Immature natural killer cell (primary cell): ENCODE data around the gene GNAI1. TPM values are rescaled to one million over a fixed set of nuclear protein-coding genes. Genes with fewer than 3 reads are reported as not detected.

Source experiments
- DNase-seq, 3 donors: peaks; one replicate each; pipeline ENCODE4 v3.0.0; 2022; ENCODE audit warnings: mixed read lengths in 1 of 3
- H3K27ac Mint-ChIP-seq, 6 donors: one replicate each; pipeline ENCODE4 v1.8.0; 2020; ENCODE audit warnings: mixed read lengths in 6 of 6, mild to moderate bottlenecking in 5 of 6, inconsistent platforms in 4 of 6, moderate library complexity in 3 of 6
- H3K27me3 Mint-ChIP-seq, 3 donors: one replicate each; pipeline ENCODE4 v1.8.0; 2020 to 2021; ENCODE audit warnings: low read depth in 3 of 3, mild to moderate bottlenecking in 3 of 3, mixed read lengths in 3 of 3, moderate library complexity in 3 of 3, inconsistent platforms in 1 of 3
- H3K36me3 Mint-ChIP-seq, 3 donors: one replicate each; pipeline ENCODE4 v1.8.0; 2020; ENCODE audit warnings: mixed read lengths in 3 of 3, inconsistent platforms in 2 of 3, mild to moderate bottlenecking in 2 of 3
- H3K4me1 Mint-ChIP-seq, 2 donors: one replicate each; pipeline ENCODE4 v1.8.0; 2020; ENCODE audit warnings: inconsistent platforms in 2 of 2, mild to moderate bottlenecking in 2 of 2, mixed read lengths in 2 of 2, moderate library complexity in 1 of 2
- H3K4me3 Mint-ChIP-seq, 5 donors: one replicate each; pipeline ENCODE4 v1.8.0; 2020; ENCODE audit warnings: mild to moderate bottlenecking in 5 of 5, mixed read lengths in 5 of 5, inconsistent platforms in 3 of 5, moderate library complexity in 3 of 5
- H3K9me3 Mint-ChIP-seq, 6 donors: one replicate each; pipeline ENCODE4 v1.8.0; 2020; ENCODE audit warnings: mild to moderate bottlenecking in 6 of 6, mixed read lengths in 6 of 6, inconsistent platforms in 4 of 6, moderate library complexity in 3 of 6
- polyA plus RNA-seq, 3 donors: library from polyadenylated mRNA; unstranded; fragments of 300-500 nt; fragmentation: Illumina TruSeq; gene quantifications; one replicate each; pipeline ENCODE4 v1.2.3, GENCODE V29; 2021

The GNAI1 gene
- polyA plus RNA-seq, 3 donors from 2014 or later: 5.2 to 9.7 (median 8.0) TPM

GRCh38 chr7:80185571-80185970 is 50.9 kb downstream of the GNAI1 start:
- no peaks in the 10 kb centered on the region for H3K27me3 Mint-ChIP-seq
- H3K4me1 Mint-ChIP-seq: no peaks in the 10 kb centered on the region
- no peaks in the 10 kb centered on the region for H3K36me3 Mint-ChIP-seq
- H3K9me3 Mint-ChIP-seq: peaks cover 2 to 35% (median 11%) of the 10 kb centered on the region in 6 donors
- DNase-seq: no peak
- H3K27ac Mint-ChIP-seq: no peak overlapping the region
- no peak overlapping the region for H3K4me3 Mint-ChIP-seq

- H3K4me1 Mint-ChIP-seq: no peaks in the 10 kb centered on the region
- H3K36me3 Mint-ChIP-seq: no peaks in the 10 kb centered on the region
- no peak overlapping the region for H3K27ac Mint-ChIP-seq
- H3K4me3 Mint-ChIP-seq: no peak overlapping the region
- H3K27me3 Mint-ChIP-seq: no peaks in the 10 kb centered on the region
- DNase-seq: no peak
- H3K9me3 Mint-ChIP-seq: peaks cover 2 to 35% (median 11%) of the 10 kb centered on the region in 6 donors
Observed at GRCh38 chr7:80186721-80187120, 52.1 kb downstream of the GNAI1 start.

- Mint-ChIP-seq H3K9me3 (peaks cover 2 to 29% (median 8%) of the 10 kb centered on the region in 6 donors), H3K27ac (no peak overlapping the region), H3K27me3 (no peaks in the 10 kb centered on the region), H3K36me3 (no peaks in the 10 kb centered on the region), H3K4me3 (no peak overlapping the region), H3K4me1 (no peaks in the 10 kb centered on the region)
- DNase-seq: no peak
Observed at GRCh38 chr7:80187279-80187678, 52.6 kb downstream of the GNAI1 start.

- Mint-ChIP-seq H3K27ac (no peak overlapping the region), H3K36me3 (no peaks in the 10 kb centered on the region)
Observed at GRCh38 chr7:80187727-80188126, 53.1 kb downstream of the GNAI1 start.

GRCh38 chr7:80189638-80190037 is 55.0 kb downstream of the GNAI1 start:
- Mint-ChIP-seq H3K9me3 (peaks cover 0 to 21% (median 8%) of the 10 kb centered on the region in 6 donors), H3K27ac (no peak overlapping the region), H3K4me3 (no peak overlapping the region), H3K27me3 (no peaks in the 10 kb centered on the region), H3K36me3 (no peaks in the 10 kb centered on the region), H3K4me1 (no peaks in the 10 kb centered on the region)
- DNase-seq: no peak

More at GRCh38 chr7:80187727-80188126, 53.1 kb downstream of the GNAI1 start:
- Mint-ChIP-seq H3K9me3 (peaks cover 2 to 29% (median 8%) of the 10 kb centered on the region in 6 donors), H3K4me1 (no peaks in the 10 kb centered on the region), H3K4me3 (no peak overlapping the region), H3K27me3 (no peaks in the 10 kb centered on the region)
- no peak for DNase-seq

GRCh38 chr7:80197627-80198026 is 63.0 kb downstream of the GNAI1 start:
- H3K4me1 Mint-ChIP-seq: no peaks in the 10 kb centered on the region
- H3K27ac Mint-ChIP-seq: no peak overlapping the region
- peaks cover 0 to 4% (median 0%) of the 10 kb centered on the region in 3 donors for H3K27me3 Mint-ChIP-seq
- peaks cover 0 to 3% (median 0%) of the 10 kb centered on the region in 3 donors for H3K36me3 Mint-ChIP-seq
- no peak overlapping the region for H3K4me3 Mint-ChIP-seq
- DNase-seq: no peak
- peaks cover 2 to 33% (median 10%) of the 10 kb centered on the region in 6 donors for H3K9me3 Mint-ChIP-seq

GRCh38 chr7:80199051-80199450 is 64.4 kb downstream of the GNAI1 start:
- Mint-ChIP-seq H3K36me3 (peaks cover 0 to 3% (median 0%) of the 10 kb centered on the region in 3 donors), H3K27ac (no peak overlapping the region), H3K27me3 (peaks cover 0 to 4% (median 0%) of the 10 kb centered on the region in 3 donors), H3K4me1 (no peaks in the 10 kb centered on the region), H3K9me3 (peaks cover 5 to 37% (median 11%) of the 10 kb centered on the region in 6 donors), H3K4me3 (no peak overlapping the region)
- no peak for DNase-seq

GRCh38 chr7:80204454-80204853 is 69.8 kb downstream of the GNAI1 start:
- H3K27ac Mint-ChIP-seq: no peak overlapping the region
- peaks cover 3 to 22% (median 8%) of the 10 kb centered on the region in 6 donors for H3K9me3 Mint-ChIP-seq
- peaks cover 0 to 1% (median 0%) of the 10 kb centered on the region in 3 donors for H3K27me3 Mint-ChIP-seq
- H3K36me3 Mint-ChIP-seq: peaks cover 0 to 3% (median 0%) of the 10 kb centered on the region in 3 donors
- no peak overlapping the region for H3K4me3 Mint-ChIP-seq
- DNase-seq: no peak
- peaks cover 0 to 13% of the 10 kb centered on the region in 2 donors for H3K4me1 Mint-ChIP-seq

- Mint-ChIP-seq H3K4me1 (peaks cover 0 to 13% of the 10 kb centered on the region in 2 donors), H3K27ac (no peak overlapping the region), H3K9me3 (peaks cover 0 to 22% (median 8%) of the 10 kb centered on the region in 6 donors), H3K4me3 (no peak overlapping the region), H3K27me3 (peaks cover 0 to 1% (median 0%) of the 10 kb centered on the region in 3 donors), H3K36me3 (no peaks in the 10 kb centered on the region)
- DNase-seq: no peak
Observed at GRCh38 chr7:80204919-80205318, 70.3 kb downstream of the GNAI1 start.

GRCh38 chr7:80206763-80207162 is 72.1 kb downstream of the GNAI1 start:
- Mint-ChIP-seq H3K4me1 (peaks cover 0 to 13% of the 10 kb centered on the region in 2 donors), H3K36me3 (no peaks in the 10 kb centered on the region), H3K4me3 (no peak overlapping the region), H3K27me3 (peaks cover 0 to 2% (median 1%) of the 10 kb centered on the region in 3 donors), H3K27ac (no peak overlapping the region), H3K9me3 (peaks cover 0 to 17% (median 5%) of the 10 kb centered on the region in 6 donors)
- DNase-seq: no peak

- Mint-ChIP-seq H3K27me3 (peaks cover 0 to 2% (median 1%) of the 10 kb centered on the region in 3 donors), H3K4me3 (no peak overlapping the region), H3K27ac (no peak overlapping the region), H3K9me3 (peaks cover 0 to 16% (median 5%) of the 10 kb centered on the region in 6 donors), H3K36me3 (no peaks in the 10 kb centered on the region), H3K4me1 (peaks cover 0 to 13% of the 10 kb centered on the region in 2 donors)
- DNase-seq: no peak
Observed at GRCh38 chr7:80207501-80207900, 72.9 kb downstream of the GNAI1 start.

GRCh38 chr7:80208700-80209099 is 74.1 kb downstream of the GNAI1 start:
- Mint-ChIP-seq H3K27me3 (peaks cover 0 to 2% (median 1%) of the 10 kb centered on the region in 3 donors), H3K4me1 (peaks cover 0 to 13% of the 10 kb centered on the region in 2 donors), H3K4me3 (no peak overlapping the region), H3K27ac (no peak overlapping the region), H3K36me3 (no peaks in the 10 kb centered on the region), H3K9me3 (peaks cover 0 to 16% (median 4%) of the 10 kb centered on the region in 6 donors)
- DNase-seq: no peak

- Mint-ChIP-seq H3K27me3 (peaks cover 0 to 2% (median 1%) of the 10 kb centered on the region in 3 donors), H3K4me1 (peaks cover 0 to 13% of the 10 kb centered on the region in 2 donors), H3K27ac (no peak overlapping the region), H3K9me3 (peaks cover 0 to 16% (median 2%) of the 10 kb centered on the region in 6 donors), H3K4me3 (no peak overlapping the region), H3K36me3 (no peaks in the 10 kb centered on the region)
- no peak for DNase-seq
Observed at GRCh38 chr7:80210400-80210799, 75.8 kb downstream of the GNAI1 start.

- Mint-ChIP-seq H3K27ac (no peak overlapping the region), H3K4me1 (no peaks in the 10 kb centered on the region), H3K36me3 (no peaks in the 10 kb centered on the region), H3K4me3 (no peak overlapping the region), H3K27me3 (peaks cover under 1 to 2% (median 1%) of the 10 kb centered on the region in 3 donors), H3K9me3 (peaks cover 0 to 12% (median 6%) of the 10 kb centered on the region in 6 donors)
- DNase-seq: no peak
Observed at GRCh38 chr7:80213814-80214213, 79.2 kb downstream of the GNAI1 start.

GRCh38 chr7:80215734-80216133 is 81.1 kb downstream of the GNAI1 start:
- H3K4me1 Mint-ChIP-seq: no peaks in the 10 kb centered on the region
- DNase-seq: no peak
- H3K27me3 Mint-ChIP-seq: peaks cover 0 to 1% (median under 1%) of the 10 kb centered on the region in 3 donors
- no peaks in the 10 kb centered on the region for H3K36me3 Mint-ChIP-seq
- no peak overlapping the region for H3K27ac Mint-ChIP-seq
- peaks cover 0 to 25% (median 4%) of the 10 kb centered on the region in 6 donors for H3K9me3 Mint-ChIP-seq
- H3K4me3 Mint-ChIP-seq: no peak overlapping the region
